T-cell (primary cell): ENCODE results near the gene ZBTB2. TPM values are rescaled to one million over a fixed set of nuclear protein-coding genes. Genes with fewer than 3 reads are reported as not detected.
A peak's percentile ranks its signal among the peaks of the same experiment; 100 is the strongest.

Experiments
- ATAC-seq, 4 experiments: fragments of 200-7000 bp in 3 of 4; fragments of 150-1000 bp in 1 of 4; cut with Tn5 transposase; replicated peaks in 1 of 4; 1 replicate in 3 of 4; 2 replicates in 1 of 4; pipeline ENCODE4 v1.10.0; 2021; ENCODE audit warnings: moderate library complexity in 3 of 4, mild to moderate bottlenecking in 2 of 4, moderate number of reproducible peaks in 1 of 4
- CTCF ChIA-PET, 2 donors: fragments of 300-600 bp; sonication (Branson Sonifier 250); formaldehyde crosslinking; loops; one replicate each; lab custom pipeline; 2022; ENCODE audit warnings: antibody characterized with exemption in 2 of 2; lab: Charles Lee
- POLR2A ChIA-PET, 2 donors: fragments of 300-600 bp; sonication (Branson Sonifier 250); formaldehyde crosslinking; loops; one replicate each; lab custom pipeline; 2022; ENCODE audit warnings: antibody characterized with exemption in 2 of 2; lab: Charles Lee
- DNase-seq, 35 experiments: peaks; one replicate each; pipeline versions ENCODE4 v3.0.0 to v3.0.0-alpha.2; 2013 to 2023
- H3K27ac ChIP-seq: one replicate; pipeline ENCODE4 v1.5.1; 2013; ENCODE audit warnings: low read length
- H3K27me3 ChIP-seq, 2 experiments: replicated peaks in 1 of 2; 1 replicate in 1 of 2; 2 replicates in 1 of 2; pipeline versions ENCODE4 v1.6.1 to v1.7.0; 2013; ENCODE audit warnings: low read length in 1 of 2, mixed read lengths in 1 of 2; ENCODE audit not compliant: control insufficient read depth in 2 of 2, insufficient read depth in 2 of 2; ENCODE audit errors: extremely low read depth in 1 of 2
- H3K36me3 ChIP-seq, 2 donors: 1 replicate in 1 of 2; 2 replicates in 1 of 2; pipeline versions ENCODE4 v1.6.1 to v1.7.0; 2013; ENCODE audit warnings: low read length in 1 of 2; ENCODE audit not compliant: control insufficient read depth in 2 of 2, insufficient read depth in 1 of 2; ENCODE audit errors: extremely low read depth in 1 of 2
- H3K4me1 ChIP-seq, 2 experiments: 1 replicate in 1 of 2; 2 replicates in 1 of 2; pipeline versions ENCODE4 v1.6.1 to v1.7.0; 2013; ENCODE audit warnings: low read length in 2 of 2, mixed read lengths in 1 of 2; ENCODE audit not compliant: insufficient read depth in 2 of 2, control insufficient read depth in 1 of 2; ENCODE audit errors: extremely low read depth in 1 of 2
- H3K4me3 ChIP-seq, 2 donors: 1 replicate in 1 of 2; 2 replicates in 1 of 2; pipeline versions ENCODE4 v1.5.1 to v1.7.0; 2013; ENCODE audit warnings: mild to moderate bottlenecking in 2 of 2, low read length in 1 of 2, moderate library complexity in 1 of 2; ENCODE audit not compliant: control insufficient read depth in 1 of 2; ENCODE audit errors: extremely low read depth in 1 of 2
- H3K9me3 ChIP-seq: 2 replicates; pipeline ENCODE4 v1.7.0; 2013
- H3K27ac Mint-ChIP-seq, 2 donors: one replicate each; pipeline ENCODE4 v1.8.0; 2020 to 2021; ENCODE audit warnings: mild to moderate bottlenecking in 2 of 2, mixed read lengths in 2 of 2
- H3K27me3 Mint-ChIP-seq, 2 donors: one replicate each; pipeline ENCODE4 v1.8.0; 2021 to 2022; ENCODE audit warnings: mixed read lengths in 2 of 2
- H3K36me3 Mint-ChIP-seq: one replicate; pipeline ENCODE4 v1.8.0; 2021; ENCODE audit warnings: mixed read lengths
- H3K4me1 Mint-ChIP-seq, 3 donors: one replicate each; pipeline ENCODE4 v1.8.0; 2020 to 2022; ENCODE audit warnings: mixed read lengths in 3 of 3, mild to moderate bottlenecking in 1 of 3
- H3K4me3 Mint-ChIP-seq, 3 donors: one replicate each; pipeline ENCODE4 v1.8.0; 2020 to 2022; ENCODE audit warnings: mild to moderate bottlenecking in 3 of 3, mixed read lengths in 3 of 3, moderate library complexity in 3 of 3
- H3K9me3 Mint-ChIP-seq, 3 donors: one replicate each; pipeline ENCODE4 v1.8.0; 2020 to 2022; ENCODE audit warnings: mixed read lengths in 3 of 3
- WGBS: methylation state at CpG from one replicate; pipeline ENCODE4 v1.1.5; 2013; ENCODE audit warnings: missing lambda C conversion rate; ENCODE audit not compliant: insufficient coverage; 5-methylcytosine and 5-hydroxymethylcytosine counted together
- total RNA-seq, 35 experiments: library from RNA in 6 of 35; stranded (reverse) in 6 of 35; fragments of 120-200 nt in 1 of 35; gene quantifications; one replicate each; pipeline versions ENCODE4 v1.2.1 to v1.2.4 and lab custom pipeline; 2013 to 2026

Gene ZBTB2
- total RNA-seq, 5 donors from 2014 or later (not counting 1 experiment from before 2014, with no cell fraction given): 16.1 to 28.3 (median 27.4) TPM

DNA sequence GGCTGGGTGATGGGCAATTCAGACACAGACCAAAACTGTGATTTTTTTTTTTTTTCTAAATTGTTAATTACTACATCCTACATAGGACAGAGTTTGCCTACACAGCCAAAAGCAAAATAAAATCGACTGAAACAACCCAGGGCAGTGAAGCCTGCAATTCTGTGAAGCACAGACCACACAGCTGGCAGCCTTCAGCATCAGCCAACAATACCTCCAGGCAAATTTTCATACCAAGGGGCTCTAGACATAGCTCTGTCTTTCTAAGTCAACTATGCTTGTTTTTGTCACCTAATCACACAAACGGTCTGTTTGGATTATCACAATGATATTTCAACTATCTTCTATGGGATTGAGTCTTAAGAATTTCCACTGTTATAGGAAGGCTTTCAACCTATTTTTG, 43.0 kb upstream of the ZBTB2 start:
- H3K27me3 ChIP-seq: no peaks in the 10 kb centered on the region

DNA sequence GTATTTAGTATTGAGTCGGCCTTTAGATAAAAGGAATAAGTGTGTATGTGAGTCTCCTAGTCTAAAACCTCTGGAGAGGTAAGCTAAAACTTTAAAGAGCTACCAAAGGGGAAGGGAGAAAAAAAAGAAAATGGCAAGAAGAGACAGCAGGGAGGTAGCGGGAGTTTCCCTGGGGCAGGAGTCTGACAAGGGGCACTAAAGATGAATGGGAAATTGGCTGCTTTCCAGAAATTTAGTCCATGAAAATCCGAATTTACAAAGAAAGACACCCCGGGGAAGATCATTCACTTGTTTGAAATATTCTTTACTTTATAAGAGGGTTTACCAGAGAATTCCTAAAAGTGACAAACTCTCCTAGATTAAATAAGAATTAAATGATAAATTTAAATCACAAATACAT, 41.3 kb upstream of the ZBTB2 start:
- WGBS: 100% methylated on average over 2 of the region's 4 CpGs
- no peaks in the 10 kb centered on the region for H3K27me3 ChIP-seq

More for the DNA sequence above, 43.0 kb upstream of the ZBTB2 start:
- H3K4me3 Mint-ChIP-seq: no peak overlapping the region
- Histone ChIP-seq H3K4me3 (no peak overlapping the region), H3K4me1 (no peaks in the 10 kb centered on the region), H3K9me3 (no peaks in the 10 kb centered on the region), H3K27ac (no peak overlapping the region), H3K36me3 (peaks cover 4 to 17% of the 10 kb centered on the region in 2 donors)
- H3K36me3 Mint-ChIP-seq: peaks cover 28% of the 10 kb centered on the region
- 90% methylated on average over 1 of the region's 2 CpGs for WGBS
- no peak for DNase-seq
- H3K27ac Mint-ChIP-seq: no peak overlapping the region
- ChIA-PET POLR2A (interaction anchor here in 1 of 2 donors (0.6 kb wide), 2 partner anchors 16 to 92 kb away, joined by 3 to 4 read pairs; no protein-coding TSS in a partner anchor), CTCF (no interaction called here)
- H3K27me3 Mint-ChIP-seq: no peaks in the 10 kb centered on the region
- no peak for ATAC-seq
- H3K4me1 Mint-ChIP-seq: peaks cover 9 to 20% (median 17%) of the 10 kb centered on the region in 3 donors
- H3K9me3 Mint-ChIP-seq: no peaks in the 10 kb centered on the region

GRCh38 chr6:151431337-151431736, 40.0 kb upstream of the ZBTB2 start:
- no peak overlapping the region for H3K4me3 Mint-ChIP-seq
- no peak for DNase-seq
- peaks cover 0 to 2% (median under 1%) of the 10 kb centered on the region in 3 donors for H3K4me1 Mint-ChIP-seq
- H3K27ac Mint-ChIP-seq: no peak overlapping the region
- WGBS: 100% methylated on average over 1 of the region's 3 CpGs
- H3K9me3 Mint-ChIP-seq: no peaks in the 10 kb centered on the region
- no peaks in the 10 kb centered on the region for H3K4me1 ChIP-seq
- POLR2A ChIA-PET: no interaction called here
- H3K9me3 ChIP-seq: no peaks in the 10 kb centered on the region
- H3K27ac ChIP-seq: no peak overlapping the region
- no peak for ATAC-seq
- H3K4me3 ChIP-seq: no peak overlapping the region
- peaks cover 4 to 29% of the 10 kb centered on the region in 2 donors for H3K36me3 ChIP-seq
- H3K27me3 Mint-ChIP-seq: no peaks in the 10 kb centered on the region
- peaks cover 31% of the 10 kb centered on the region for H3K36me3 Mint-ChIP-seq
- no peaks in the 10 kb centered on the region for H3K27me3 ChIP-seq
- CTCF ChIA-PET: no interaction called here

More for the DNA sequence above, 41.3 kb upstream of the ZBTB2 start:
- Mint-ChIP-seq H3K4me3 (no peak overlapping the region), H3K27me3 (no peaks in the 10 kb centered on the region), H3K27ac (peak overlapping the region in 1 of 2 donors; percentile 9), H3K9me3 (no peaks in the 10 kb centered on the region), H3K4me1 (peaks cover 2 to 8% (median 7%) of the 10 kb centered on the region in 3 donors), H3K36me3 (peaks cover 30% of the 10 kb centered on the region)
- ChIA-PET POLR2A (no interaction called here), CTCF (interaction anchor here in 1 of 2 donors (0.6 to 1.1 kb wide), 2 partner anchors 9 to 186 kb away, joined by 4 to 7 read pairs; no protein-coding TSS in a partner anchor)
- Histone ChIP-seq H3K4me1 (no peaks in the 10 kb centered on the region), H3K27ac (no peak overlapping the region), H3K9me3 (no peaks in the 10 kb centered on the region), H3K36me3 (peaks cover 4 to 28% of the 10 kb centered on the region in 2 donors), H3K4me3 (no peak overlapping the region)
- ATAC-seq (no peak), DNase-seq (no peak)

DNA sequence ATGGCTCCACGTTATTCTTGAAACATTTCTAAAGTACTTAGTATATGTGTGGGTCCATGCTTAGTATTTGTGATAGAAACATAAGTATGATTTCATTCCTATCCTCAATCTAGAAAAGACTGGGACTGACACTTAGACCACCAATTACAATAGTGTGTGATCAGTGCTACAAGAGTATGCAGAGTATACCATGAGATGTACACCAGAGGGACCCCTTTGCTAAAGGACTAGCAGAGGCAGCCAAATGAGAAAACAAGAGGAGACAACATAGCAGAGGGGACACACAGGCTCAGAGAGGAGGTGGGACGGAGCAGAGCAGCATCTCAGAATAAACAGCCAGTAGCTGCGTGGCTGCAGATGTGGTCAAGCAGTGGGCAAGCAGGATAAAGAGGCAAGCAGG, 39.5 kb upstream of the ZBTB2 start:
- 100% methylated on average over 2 of the region's 3 CpGs for WGBS
- Histone ChIP-seq H3K27ac (no peak overlapping the region), H3K36me3 (peaks cover 4 to 34% of the 10 kb centered on the region in 2 donors), H3K27me3 (no peaks in the 10 kb centered on the region), H3K4me1 (no peaks in the 10 kb centered on the region), H3K9me3 (no peaks in the 10 kb centered on the region), H3K4me3 (no peak overlapping the region)
- DNase-seq (no peak), ATAC-seq (no peak)
- Mint-ChIP-seq H3K4me1 (no peaks in the 10 kb centered on the region), H3K4me3 (no peak overlapping the region), H3K9me3 (no peaks in the 10 kb centered on the region), H3K36me3 (peaks cover 34% of the 10 kb centered on the region), H3K27me3 (no peaks in the 10 kb centered on the region), H3K27ac (no peak overlapping the region)
- CTCF ChIA-PET: interaction anchor here in 1 of 2 donors (1.1 kb wide), 1 partner anchor 9 kb away, joined by 4 read pairs; no protein-coding TSS in a partner anchor
- POLR2A ChIA-PET: no interaction called here

- Mint-ChIP-seq H3K36me3 (peaks cover 48% of the 10 kb centered on the region), H3K27me3 (no peaks in the 10 kb centered on the region), H3K27ac (no peak overlapping the region), H3K9me3 (no peaks in the 10 kb centered on the region), H3K4me1 (no peaks in the 10 kb centered on the region), H3K4me3 (no peak overlapping the region)
- no peaks in the 10 kb centered on the region for H3K27me3 ChIP-seq
- H3K4me3 ChIP-seq: no peak overlapping the region
- no peaks in the 10 kb centered on the region for H3K9me3 ChIP-seq
- ATAC-seq (no peak), DNase-seq (no peak)
- H3K4me1 ChIP-seq: no peaks in the 10 kb centered on the region
- ChIA-PET POLR2A (no interaction called here), CTCF (no interaction called here)
- no peak overlapping the region for H3K27ac ChIP-seq
- peaks cover 4 to 44% of the 10 kb centered on the region in 2 donors for H3K36me3 ChIP-seq
- no CpG with 5 or more reads among the region's 4 CpGs for WGBS
Observed at GRCh38 chr6:151428093-151428735, 36.9 kb upstream of the ZBTB2 start.

DNA sequence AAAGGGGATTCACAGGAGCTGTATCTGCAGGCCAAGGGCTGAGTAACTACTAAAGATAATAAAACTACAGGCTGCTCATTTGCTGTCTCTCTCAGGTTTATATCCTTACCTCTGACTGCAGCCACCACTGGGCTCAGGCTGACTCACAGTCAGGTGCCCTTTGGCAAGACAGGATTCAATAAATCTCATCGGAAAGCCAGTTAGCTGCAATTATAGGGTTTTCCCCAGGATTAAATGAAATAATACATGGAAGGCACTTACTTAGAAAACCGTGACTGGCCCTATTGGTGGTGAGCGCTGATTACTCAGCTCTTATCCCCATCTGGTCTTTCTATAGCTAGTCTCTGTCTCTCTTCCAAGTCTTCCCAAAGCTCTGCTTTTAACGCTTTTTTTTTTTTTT, 34.2 kb upstream of the ZBTB2 start:
- no peaks in the 10 kb centered on the region for H3K27me3 Mint-ChIP-seq
- POLR2A ChIA-PET: interaction anchor here (0.6 to 0.7 kb wide), 3 partner anchors 18 to 815 kb away, joined by 4 to 10 read pairs (median 4); no protein-coding TSS in a partner anchor
- H3K27me3 ChIP-seq: no peaks in the 10 kb centered on the region
- no peak overlapping the region for H3K27ac ChIP-seq
- 100% methylated on average over 4 of the region's 4 CpGs for WGBS
- no peak overlapping the region for H3K4me3 ChIP-seq
- H3K27ac Mint-ChIP-seq: no peak overlapping the region
- CTCF ChIA-PET: no interaction called here
- no peak for DNase-seq
- H3K36me3 Mint-ChIP-seq: peaks cover 40% of the 10 kb centered on the region
- no peak for ATAC-seq
- H3K9me3 Mint-ChIP-seq: no peaks in the 10 kb centered on the region
- peaks cover 0 to 44% of the 10 kb centered on the region in 2 donors for H3K36me3 ChIP-seq
- H3K4me1 ChIP-seq: no peaks in the 10 kb centered on the region
- H3K4me1 Mint-ChIP-seq: no peaks in the 10 kb centered on the region
- H3K9me3 ChIP-seq: no peaks in the 10 kb centered on the region
- no peak overlapping the region for H3K4me3 Mint-ChIP-seq
